ENCODE data around the gene WNT9B. TPM values are rescaled to one million over a fixed set of nuclear protein-coding genes. Genes with fewer than 3 reads are reported as not detected.

WNT9B gene
- total and polyA plus RNA-seq, 2 experiments from 2014 or later, result 2.4 to 2.6 TPM

- WGBS (ENCODE audit: low lambda C conversion rate, missing lambda C conversion rate), result 84% methylated on average over 3 of the region's 3 CpGs
- H3K4me2 ChIP-seq, result no peak overlapping the region
- TF ChIP-seq CTCF (IDR thresholded peaks at IDR 0.05; ENCODE audit: poor library complexity), result no peak
- no peak for TF ChIP-seq EZH2 (IDR thresholded peaks at IDR 0.05; ENCODE audit: borderline replicate concordance)
- TF ChIP-seq EZH2phosphoT487 (IDR thresholded peaks at IDR 0.05; ENCODE audit: low read depth, severe bottlenecking, unreplicated experiment), result no peak
Measured at GRCh38 chr17:46911311-46911710, 59.9 kb downstream of the WNT9B start.

GRCh38 chr17:46915596-46915995 lies 64.2 kb downstream of the WNT9B start:
- DNase-seq (ENCODE audit: low spot score), result no peak
- Histone ChIP-seq H3K36me3 (replicated peaks; ENCODE audit: insufficient read depth, low read depth) (no peaks in the 10 kb centered on the region), H3K4me2 (no peak overlapping the region), H3K9me2 (replicated peaks; ENCODE audit: insufficient read depth) (no peaks in the 10 kb centered on the region), H3K4me3 (no peak overlapping the region), H3K79me2 (no peaks in the 10 kb centered on the region), H4K20me1 (ENCODE audit: insufficient read depth, poor library complexity, severe bottlenecking) (no peaks in the 10 kb centered on the region), H2AFZ (no peak overlapping the region), H3K9me3 (ENCODE audit: low read depth) (no peaks in the 10 kb centered on the region), H3K27ac (no peak overlapping the region), H3K27me3 (no peaks in the 10 kb centered on the region), H3K4me1 (ENCODE audit: insufficient read depth) (no peaks in the 10 kb centered on the region)
- WGBS (ENCODE audit: low lambda C conversion rate, missing lambda C conversion rate), result 0% methylated on average over 1 of the region's 1 CpG
- TF ChIP-seq EZH2 (IDR thresholded peaks at IDR 0.05; ENCODE audit: borderline replicate concordance) (no peak), EZH2phosphoT487 (IDR thresholded peaks at IDR 0.05; ENCODE audit: low read depth, severe bottlenecking, unreplicated experiment) (no peak), CTCF (IDR thresholded peaks at IDR 0.05; ENCODE audit: poor library complexity) (no peak)

More at GRCh38 chr17:46911311-46911710, 59.9 kb downstream of the WNT9B start:
- Histone ChIP-seq H2AFZ (no peak overlapping the region), H3K79me2 (no peaks in the 10 kb centered on the region), H4K20me1 (ENCODE audit: insufficient read depth, poor library complexity, severe bottlenecking) (no peaks in the 10 kb centered on the region), H3K9me2 (replicated peaks; ENCODE audit: insufficient read depth) (no peaks in the 10 kb centered on the region), H3K9me3 (ENCODE audit: low read depth) (no peaks in the 10 kb centered on the region), H3K4me1 (ENCODE audit: insufficient read depth) (no peaks in the 10 kb centered on the region), H3K27ac (no peak overlapping the region), H3K4me3 (no peak overlapping the region), H3K27me3 (no peaks in the 10 kb centered on the region), H3K36me3 (replicated peaks; ENCODE audit: insufficient read depth, low read depth) (no peaks in the 10 kb centered on the region)
- DNase-seq (ENCODE audit: low spot score), result no peak

GRCh38 chr17:46916211-46916610 lies 64.8 kb downstream of the WNT9B start:
- 83% methylated on average over 2 of the region's 2 CpGs for WGBS (ENCODE audit: low lambda C conversion rate, missing lambda C conversion rate)
- TF ChIP-seq EZH2 (IDR thresholded peaks at IDR 0.05; ENCODE audit: borderline replicate concordance) (no peak), CTCF (IDR thresholded peaks at IDR 0.05; ENCODE audit: poor library complexity) (no peak), EZH2phosphoT487 (IDR thresholded peaks at IDR 0.05; ENCODE audit: low read depth, severe bottlenecking, unreplicated experiment) (no peak)

GRCh38 chr17:46916623-46917022 lies 65.2 kb downstream of the WNT9B start:
- Histone ChIP-seq H3K36me3 (replicated peaks; ENCODE audit: insufficient read depth, low read depth) (no peaks in the 10 kb centered on the region), H3K4me3 (no peak overlapping the region), H3K4me1 (ENCODE audit: insufficient read depth) (no peaks in the 10 kb centered on the region), H3K9me2 (replicated peaks; ENCODE audit: insufficient read depth) (no peaks in the 10 kb centered on the region), H3K4me2 (no peak overlapping the region), H3K79me2 (no peaks in the 10 kb centered on the region), H2AFZ (no peak overlapping the region), H3K27me3 (no peaks in the 10 kb centered on the region), H4K20me1 (ENCODE audit: insufficient read depth, poor library complexity, severe bottlenecking) (no peaks in the 10 kb centered on the region), H3K27ac (no peak overlapping the region), H3K9me3 (ENCODE audit: low read depth) (no peaks in the 10 kb centered on the region)
- no peak for DNase-seq (ENCODE audit: low spot score)
- TF ChIP-seq EZH2phosphoT487 (IDR thresholded peaks at IDR 0.05; ENCODE audit: low read depth, severe bottlenecking, unreplicated experiment) (no peak), CTCF (IDR thresholded peaks at IDR 0.05; ENCODE audit: poor library complexity) (no peak), EZH2 (IDR thresholded peaks at IDR 0.05; ENCODE audit: borderline replicate concordance) (no peak)
- WGBS (ENCODE audit: low lambda C conversion rate, missing lambda C conversion rate), result 87% methylated on average over 3 of the region's 3 CpGs

More at GRCh38 chr17:46916211-46916610, 64.8 kb downstream of the WNT9B start:
- H3K4me3 ChIP-seq, result no peak overlapping the region
- no peak for DNase-seq (ENCODE audit: low spot score)
- no peaks in the 10 kb centered on the region for H3K27me3 ChIP-seq
- H3K4me2 ChIP-seq, result no peak overlapping the region
- no peaks in the 10 kb centered on the region for H3K79me2 ChIP-seq
- H3K4me1 ChIP-seq (ENCODE audit: insufficient read depth), result no peaks in the 10 kb centered on the region
- H2AFZ ChIP-seq, result no peak overlapping the region
- no peaks in the 10 kb centered on the region for H3K36me3 ChIP-seq (replicated peaks; ENCODE audit: insufficient read depth, low read depth)
- H4K20me1 ChIP-seq (ENCODE audit: insufficient read depth, poor library complexity, severe bottlenecking), result no peaks in the 10 kb centered on the region
- no peaks in the 10 kb centered on the region for H3K9me3 ChIP-seq (ENCODE audit: low read depth)
- H3K27ac ChIP-seq, result no peak overlapping the region
- no peaks in the 10 kb centered on the region for H3K9me2 ChIP-seq (replicated peaks; ENCODE audit: insufficient read depth)

All from hepatocyte (in vitro differentiated cells).